Activated T-cell treated with anti-CD3 and anti-CD28 coated beads for 24 hours (primary cell): Measurements from ENCODE around the gene ACSM4.

Experiments used
- DNase-seq: peaks from one replicate; pipeline ENCODE4 v3.0.0-alpha.2; 2020; ENCODE audit warnings: low read depth

ACSM4 gene

DNA sequence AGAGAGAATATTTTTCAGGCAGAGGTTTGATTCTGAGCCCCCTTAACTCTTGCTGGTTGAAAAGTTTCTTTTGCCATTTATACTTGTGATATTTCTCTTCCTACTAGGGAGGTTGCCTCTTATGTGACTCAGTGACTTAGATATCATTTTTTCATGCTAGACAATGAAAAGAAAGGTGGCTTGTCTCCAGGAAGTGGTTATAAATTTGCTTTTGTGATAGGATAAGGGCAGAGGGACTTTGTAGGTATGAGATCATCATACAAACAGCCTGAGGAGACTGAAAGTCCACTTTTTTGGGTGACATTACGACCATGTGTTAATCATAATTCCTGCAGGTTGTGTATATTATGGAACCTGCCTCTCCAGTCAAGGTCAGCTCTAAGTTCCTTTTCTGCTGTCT is 35.8 kb downstream of the ACSM4 start:
- DNase-seq = no peak

DNA sequence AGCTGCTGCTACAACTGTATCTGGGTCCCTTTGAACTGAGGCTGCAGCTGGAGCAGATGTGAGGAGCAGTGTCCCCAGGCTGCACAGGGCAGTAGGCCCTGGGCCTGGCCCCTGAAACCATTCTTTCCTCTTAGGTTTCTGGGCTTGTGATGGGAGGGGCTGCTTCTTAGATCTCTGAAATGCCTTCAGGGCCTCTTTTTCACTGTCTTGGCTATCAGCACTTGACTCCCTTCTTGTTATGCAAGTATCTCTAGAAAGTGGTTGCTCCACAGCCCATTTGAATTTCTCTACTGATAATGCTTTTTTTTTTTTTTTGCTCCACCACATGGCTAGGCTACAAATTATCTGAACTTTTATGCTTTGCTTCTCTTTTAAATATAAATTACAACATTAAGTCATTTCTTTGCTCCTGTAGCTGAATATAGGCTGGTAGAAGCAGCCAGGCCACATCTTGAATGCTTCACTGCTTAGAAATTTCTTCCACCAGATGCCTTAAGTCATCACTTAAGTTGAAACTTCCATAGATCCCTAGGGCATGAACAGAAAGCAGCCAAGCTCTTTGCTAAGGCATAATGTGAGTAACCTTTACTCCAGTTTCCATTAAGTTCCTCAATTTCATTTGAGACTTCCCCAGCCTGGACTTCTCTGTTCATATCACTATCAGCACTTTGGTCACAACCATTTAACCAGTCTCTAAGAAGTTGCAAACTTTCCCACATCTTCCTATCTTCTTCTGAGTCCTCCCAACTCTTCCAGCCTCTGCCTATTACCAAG is 41.1 kb downstream of the ACSM4 start:
- DNase-seq = no peak

DNA sequence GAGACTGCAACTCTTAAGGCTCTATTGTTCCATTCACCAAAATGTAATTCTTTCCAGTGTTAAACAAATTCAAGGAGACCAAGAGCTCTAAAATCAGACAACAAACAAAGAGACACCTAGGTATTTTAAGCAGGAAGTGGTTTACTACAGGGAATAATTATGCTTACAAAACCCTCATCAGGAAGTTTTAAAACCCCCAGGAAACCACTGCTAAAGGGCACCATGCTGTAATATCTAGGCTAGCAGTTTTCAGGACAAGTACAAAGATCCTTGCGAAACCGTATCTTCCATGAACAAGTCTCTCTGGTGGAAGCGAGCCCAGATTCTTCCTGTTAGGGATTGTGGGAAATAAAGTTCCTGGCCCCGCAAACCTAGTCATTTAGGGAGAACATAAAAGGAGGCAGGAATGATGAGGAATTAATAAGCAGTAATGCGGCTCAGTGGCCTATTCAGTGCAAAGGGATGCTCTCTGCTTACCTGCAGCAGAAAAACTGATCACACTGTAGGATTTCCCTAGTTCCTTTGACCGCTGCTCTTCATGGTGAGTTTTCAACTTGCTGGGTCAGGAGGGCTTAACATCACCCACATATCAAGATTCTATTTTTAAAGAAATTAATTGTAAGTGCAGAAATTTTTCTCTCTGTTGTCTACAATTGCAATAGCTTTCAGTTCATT is 42.8 kb downstream of the ACSM4 start:
- no peak for DNase-seq

DNA sequence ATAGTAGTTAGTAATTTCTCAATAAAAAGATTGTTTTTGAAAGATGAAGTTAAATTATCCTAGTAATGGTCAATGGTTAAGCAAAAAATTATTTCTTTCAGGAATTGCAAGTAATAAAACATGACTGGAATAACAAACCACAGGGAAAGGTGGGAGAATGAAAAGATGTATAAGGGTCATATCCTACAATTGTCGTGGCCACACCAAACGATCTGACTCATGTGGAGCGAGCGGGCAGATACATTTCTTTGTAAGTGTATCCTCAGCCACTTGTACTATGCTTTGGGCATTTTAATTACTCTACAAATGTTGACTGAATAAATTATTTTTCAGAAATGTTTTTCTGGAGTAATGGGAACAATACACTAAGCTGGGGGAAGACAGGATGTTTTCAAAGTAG is 45.5 kb downstream of the ACSM4 start:
- no peak for DNase-seq

DNA sequence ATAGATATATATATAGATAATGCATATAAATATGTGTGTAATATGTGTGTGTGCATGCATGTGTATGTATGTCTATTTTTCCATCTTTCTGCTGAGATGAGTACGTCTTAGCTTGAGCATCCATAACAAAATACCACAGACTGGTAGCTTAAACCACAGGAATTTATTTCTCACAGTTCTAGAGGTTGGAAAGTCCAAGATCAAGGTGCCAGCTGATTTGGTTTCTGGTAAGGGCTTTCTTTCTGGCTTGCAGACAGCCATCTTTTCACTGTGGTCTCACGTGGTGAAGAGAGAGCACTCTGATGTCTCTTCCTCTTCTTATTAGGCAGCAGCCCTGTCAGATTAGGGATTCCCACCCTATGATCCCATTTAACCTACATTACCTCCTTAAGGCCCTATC is 47.3 kb downstream of the ACSM4 start:
- no peak for DNase-seq

DNA sequence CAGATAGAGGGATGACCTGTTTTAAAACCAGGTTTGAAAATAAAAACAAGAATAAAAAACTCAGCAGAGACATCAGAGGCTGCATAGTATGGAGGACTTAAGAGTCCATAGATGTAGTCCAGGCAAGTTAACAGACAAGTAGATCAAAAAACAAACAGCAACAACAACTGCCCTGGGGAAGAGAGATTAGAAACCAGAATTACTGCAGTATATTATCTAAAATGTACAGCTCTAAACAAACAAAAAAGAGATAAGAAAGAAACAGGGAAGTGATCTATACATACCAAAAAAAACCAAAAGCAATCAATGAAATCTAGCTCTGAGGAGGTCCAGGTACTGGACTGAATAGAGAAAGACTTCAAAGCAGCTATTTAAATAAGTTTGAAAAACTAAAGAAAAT is 48.8 kb downstream of the ACSM4 start:
- DNase-seq = no peak

DNA sequence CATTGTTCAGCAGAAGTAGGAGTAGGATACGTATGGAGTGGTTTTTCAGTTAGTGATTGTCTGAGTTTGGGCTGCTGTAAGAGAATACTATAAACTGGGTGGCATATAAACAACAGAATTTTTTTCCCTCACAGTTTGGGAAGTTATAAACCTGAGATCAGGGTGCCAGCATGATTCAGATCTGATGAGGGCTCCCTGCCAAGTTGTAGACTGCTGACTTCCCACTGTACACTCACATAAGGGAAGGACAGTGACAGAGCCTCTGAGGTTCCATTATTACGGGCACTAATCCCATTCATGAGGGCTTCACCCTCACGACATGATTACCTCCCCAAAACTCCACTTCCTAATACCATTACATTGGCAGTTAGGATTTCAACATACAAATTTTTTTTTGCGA is 50.7 kb downstream of the ACSM4 start:
- DNase-seq = no peak

DNA sequence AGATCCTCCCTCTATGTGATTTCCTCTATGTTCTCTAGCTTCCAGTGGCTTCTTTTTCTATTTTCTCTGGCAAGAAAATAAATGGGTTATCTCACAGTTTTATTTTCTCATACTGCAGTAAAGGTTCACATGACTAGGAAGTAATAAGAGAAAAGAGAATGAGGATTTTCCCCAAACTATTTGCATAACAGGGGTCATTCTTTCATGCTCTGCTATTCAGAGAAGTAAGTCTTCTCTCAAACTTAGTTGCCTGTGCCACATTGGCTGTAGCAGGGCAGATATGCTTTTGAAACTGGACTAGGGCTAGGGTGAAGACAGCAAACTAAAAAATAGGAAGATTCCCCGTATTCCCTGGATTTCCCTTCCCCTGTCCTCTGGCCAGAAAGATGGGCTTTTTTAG is 57.4 kb downstream of the ACSM4 start:
- no peak for DNase-seq

DNA sequence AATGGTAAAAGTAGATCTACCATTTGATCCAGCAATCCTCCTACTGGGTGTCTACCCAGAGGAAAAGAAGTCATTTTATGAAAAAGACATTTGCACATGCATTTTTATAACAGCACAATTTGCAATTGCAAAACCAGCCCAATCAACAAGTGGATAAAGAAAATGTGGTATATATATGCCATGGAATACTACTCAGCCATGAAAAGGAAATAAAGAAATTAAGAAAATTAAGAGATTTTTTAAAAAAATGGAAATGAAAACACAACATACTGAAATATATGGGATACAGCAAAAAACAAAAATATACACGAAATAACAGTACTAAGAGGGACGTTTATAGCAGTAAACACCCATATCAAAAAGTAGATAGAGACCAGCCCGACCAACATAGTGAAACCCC is 58.9 kb downstream of the ACSM4 start:
- no peak for DNase-seq

DNA sequence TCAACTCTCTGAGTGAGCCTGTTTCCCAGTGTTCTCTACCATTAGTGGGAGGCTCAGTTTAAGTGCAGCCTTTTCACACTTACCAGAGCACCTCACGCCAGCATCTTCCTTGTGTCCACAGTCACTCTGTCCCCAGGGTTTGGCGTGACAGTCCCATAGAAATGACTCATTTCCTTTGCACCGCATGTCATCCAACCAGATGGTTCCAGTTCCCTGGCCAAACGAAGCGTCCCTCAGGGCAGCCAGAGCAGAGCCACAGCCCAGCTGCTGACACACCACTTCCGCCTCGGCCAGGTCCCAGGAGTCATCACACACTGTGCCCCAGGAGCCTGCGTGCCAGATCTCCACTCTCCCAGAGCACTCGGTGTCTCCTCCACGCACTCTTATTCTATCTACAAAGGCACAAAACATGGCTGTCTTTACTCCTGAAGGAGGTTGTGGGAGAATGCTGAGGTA is 65.4 kb downstream of the ACSM4 start:
- DNase-seq = no peak

DNA sequence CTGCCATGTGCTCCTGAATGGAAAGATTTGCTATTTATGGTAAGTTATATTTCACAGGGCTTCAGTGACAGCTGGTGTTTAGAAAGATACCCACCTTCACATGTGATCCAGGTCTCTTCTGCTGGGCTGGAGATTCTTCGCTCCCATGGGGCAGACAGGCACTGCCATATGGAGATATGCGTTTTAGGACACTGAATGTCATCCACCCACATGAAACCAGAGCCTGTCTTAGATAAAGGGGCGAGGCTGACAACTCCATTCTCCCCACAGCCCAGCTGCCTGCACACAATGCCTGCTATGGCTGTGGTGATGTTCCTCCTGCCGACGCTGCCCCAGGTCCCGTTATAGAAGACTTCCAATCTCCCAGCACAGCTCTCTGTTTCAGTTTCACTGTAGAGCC is 69.4 kb downstream of the ACSM4 start:
- no peak for DNase-seq

DNA sequence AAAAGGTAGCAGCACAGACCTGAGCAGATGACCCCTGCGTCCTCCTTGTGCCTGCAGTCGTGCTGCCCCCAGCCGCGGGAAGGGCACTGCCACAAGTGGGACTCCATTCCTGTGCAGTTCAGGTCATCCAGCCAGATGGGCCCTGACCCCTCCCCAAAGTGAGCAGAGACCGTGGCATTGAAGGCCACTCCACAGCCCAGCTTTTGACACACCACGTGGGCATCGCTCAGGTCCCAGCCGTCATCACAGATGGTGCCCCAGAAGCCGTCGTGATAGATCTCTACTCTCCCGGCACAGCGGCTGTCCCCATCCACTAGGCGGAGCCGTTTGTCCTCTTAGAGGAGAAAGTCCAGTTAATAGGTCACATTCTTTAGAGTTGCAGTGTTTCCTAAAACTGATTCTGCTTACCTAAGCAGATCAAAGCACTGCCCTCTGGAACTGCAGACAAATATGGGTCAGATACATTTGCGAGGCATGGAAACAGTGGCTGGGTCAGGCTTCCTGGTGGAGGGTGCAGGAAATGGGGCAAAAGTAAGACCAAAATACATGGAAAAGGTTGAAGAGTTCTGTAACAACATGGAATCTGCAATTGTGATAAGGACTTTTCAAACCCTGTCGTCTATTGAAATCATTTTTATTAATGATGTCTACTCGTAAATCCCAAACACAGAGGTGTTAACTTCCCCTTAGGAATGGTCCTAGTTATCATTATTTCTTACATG is 70.7 kb downstream of the ACSM4 start:
- no peak for DNase-seq

DNA sequence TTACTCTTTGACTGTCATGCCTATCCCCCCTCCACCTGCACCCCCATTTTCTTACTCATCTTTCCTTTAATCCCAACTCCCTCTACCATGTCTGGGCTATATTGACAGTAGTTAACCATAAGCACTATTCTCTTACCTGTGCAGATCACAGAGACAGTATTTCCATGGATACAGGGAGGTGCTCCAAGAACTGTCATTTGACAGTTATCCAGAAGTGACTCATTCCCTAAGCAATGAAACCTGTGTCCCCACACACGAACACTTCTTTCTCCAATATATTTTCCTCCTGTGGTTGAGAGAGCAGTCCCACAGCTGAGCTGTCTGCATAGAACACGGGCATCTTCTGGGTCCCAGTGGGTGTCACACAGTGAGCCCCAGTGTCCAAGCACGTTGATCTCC is 71.3 kb downstream of the ACSM4 start:
- DNase-seq = no peak

DNA sequence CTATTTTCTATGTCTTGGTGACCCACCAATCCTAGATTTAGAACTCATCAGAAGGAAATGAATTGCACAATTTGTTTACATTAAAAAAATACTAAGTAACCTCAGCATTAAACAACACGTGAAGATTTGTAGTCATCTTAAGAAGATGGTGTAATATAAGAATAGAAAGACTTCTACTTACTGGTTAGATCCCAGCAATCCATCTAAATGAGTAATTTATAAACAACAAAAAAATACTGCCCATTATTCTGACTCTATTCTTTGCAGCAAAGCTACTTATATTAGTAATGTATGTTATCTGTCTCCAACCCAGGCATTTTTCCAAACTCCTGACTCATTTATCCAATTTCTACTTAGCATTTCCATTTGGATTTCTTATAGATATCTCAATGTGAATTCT is 72.3 kb downstream of the ACSM4 start:
- DNase-seq = no peak
